GM21723 (cell line): ENCODE data around the gene YKT6.
"Not testable (repeated sequence)": the region's sequence is repeated elsewhere in the genome, so short reads cannot be mapped to it uniquely, and the experiment has no call there.

Source experiments
- ATAC-seq: cut with Tn5 transposase; IDR thresholded peaks from one replicate; pipeline ENCODE4 v1.9.1; 2021; ENCODE audit warnings: mild to moderate bottlenecking, moderate library complexity; ENCODE audit not compliant: unreplicated experiment

The YKT6 gene

DNA sequence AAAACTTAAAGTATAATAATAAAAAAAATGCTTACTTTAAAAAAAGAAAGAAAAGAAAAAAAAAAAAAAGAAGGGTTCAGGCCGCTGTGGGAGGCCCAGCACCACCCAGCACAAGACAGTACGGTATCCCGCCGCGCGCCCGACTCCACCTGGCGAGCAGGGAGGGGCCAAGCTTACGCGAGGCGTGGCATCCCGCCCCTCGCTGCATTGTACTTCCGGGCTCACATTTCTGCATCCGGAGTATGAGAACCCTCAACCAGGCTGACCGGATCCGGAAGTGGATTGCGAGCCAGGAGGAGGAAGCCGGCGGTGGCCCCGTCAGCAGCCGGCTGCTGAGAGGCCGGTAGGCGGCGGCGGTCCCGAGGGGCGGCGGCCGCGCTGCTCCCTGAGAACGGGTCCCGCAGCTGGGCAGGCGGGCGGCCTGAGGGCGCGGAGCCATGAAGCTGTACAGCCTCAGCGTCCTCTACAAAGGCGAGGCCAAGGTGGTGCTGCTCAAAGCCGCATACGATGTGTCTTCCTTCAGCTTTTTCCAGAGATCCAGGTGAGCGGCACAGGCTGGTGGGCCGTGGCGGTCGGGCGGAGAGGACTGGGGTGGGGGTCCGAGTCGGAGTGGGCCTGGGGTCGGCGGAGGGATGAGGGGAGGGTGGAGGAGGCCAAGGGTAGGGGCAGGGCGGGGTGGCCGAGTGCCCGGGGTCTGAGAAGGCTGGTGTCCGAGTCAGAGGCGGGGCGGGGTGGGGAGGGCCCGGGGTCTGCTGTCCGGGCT, at the start of gene YKT6:
Gene YKT6 (plus strand): TSS at position 280 of the 763 bp plus-strand sequence. CDS start 158 bp downstream, at position 438.
- ATAC-seq: peak; percentile 99

DNA sequence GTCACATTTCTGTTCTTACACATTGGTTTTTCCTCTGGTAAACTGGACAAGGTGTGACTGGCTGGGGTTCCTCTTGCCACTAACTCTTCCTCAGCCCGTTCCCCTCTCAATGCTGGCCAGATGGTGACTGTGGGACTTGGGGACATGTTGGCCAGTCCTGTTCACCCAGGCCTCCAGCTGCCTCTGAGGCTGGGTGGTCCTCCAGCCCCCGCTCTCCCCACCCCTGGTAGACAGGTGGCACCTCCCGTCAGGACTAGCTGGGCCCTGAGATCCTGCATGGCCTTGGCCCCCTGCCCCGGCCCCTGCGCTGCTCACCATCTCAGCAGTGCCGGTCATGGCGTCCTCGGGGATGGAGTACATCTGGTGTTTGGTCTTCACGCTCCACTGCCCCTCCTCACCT, 48.8 kb upstream of the YKT6 start:
- no peak for ATAC-seq

DNA sequence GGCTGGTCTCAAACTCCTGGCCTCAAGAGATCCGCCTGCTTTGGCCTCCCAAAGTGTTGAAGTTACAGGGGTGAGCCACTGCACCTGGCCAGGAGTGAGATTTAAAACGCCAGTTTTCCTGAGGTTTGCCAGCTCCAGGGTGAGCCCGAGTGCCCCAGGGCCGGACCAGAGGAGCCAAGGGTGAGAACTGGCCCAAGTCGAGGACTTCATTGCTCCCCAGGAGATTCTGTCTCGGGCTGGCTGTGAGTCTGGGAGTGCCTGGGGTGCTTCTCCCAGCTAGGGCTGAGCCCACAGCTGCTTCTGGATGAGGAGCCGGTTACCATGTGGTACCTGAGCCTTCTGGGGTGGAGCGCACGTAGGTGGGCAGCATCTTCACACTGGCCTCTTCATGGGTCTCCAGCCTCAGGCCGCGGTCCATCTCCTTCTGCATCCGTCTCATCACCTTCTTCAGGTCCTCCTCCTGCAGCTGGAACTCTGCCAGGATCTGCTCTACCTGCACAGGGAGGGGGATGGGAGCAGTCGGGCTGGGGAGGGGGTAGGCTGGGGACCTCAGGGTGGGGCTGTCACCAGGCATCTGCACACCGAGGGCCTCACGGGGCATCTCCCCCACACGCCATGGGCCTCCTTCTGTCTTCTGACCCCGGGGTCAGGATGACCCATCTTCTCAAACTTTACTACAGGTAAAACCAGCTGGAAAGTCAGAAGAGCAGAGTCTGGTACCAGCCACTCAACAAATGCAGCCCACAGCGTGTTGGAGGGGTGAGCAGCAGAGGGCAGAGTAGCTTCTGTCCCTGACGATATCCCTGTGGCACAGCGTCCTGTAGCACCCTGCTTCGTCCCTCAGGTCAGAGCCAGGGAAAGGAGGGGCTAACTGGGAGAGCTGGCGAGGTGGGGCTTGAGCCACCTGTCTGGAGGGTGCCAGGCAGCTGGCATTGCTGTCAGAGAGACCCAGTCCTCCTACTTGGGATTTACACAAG, 47.5 kb upstream of the YKT6 start:
- no peak for ATAC-seq

DNA sequence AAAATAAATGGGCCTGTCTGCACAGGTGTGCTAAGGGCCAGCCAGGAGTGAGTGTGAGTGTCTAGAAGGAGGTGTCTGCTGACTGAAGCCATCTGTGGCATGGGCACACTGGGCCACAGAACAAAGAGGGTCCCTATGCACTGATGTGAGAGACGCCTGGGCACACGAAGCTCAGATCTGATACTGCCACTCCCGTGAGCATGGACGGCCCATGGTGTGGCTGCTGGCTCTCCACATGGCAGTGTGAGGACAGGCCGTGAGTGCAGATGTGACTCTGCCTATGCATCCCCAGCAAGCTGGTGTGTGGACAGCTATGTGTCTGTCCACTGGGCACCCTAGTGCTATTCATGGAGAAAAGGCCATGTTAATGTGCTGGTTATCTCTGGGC, 46.8 kb upstream of the YKT6 start:
- ATAC-seq: no peak

DNA sequence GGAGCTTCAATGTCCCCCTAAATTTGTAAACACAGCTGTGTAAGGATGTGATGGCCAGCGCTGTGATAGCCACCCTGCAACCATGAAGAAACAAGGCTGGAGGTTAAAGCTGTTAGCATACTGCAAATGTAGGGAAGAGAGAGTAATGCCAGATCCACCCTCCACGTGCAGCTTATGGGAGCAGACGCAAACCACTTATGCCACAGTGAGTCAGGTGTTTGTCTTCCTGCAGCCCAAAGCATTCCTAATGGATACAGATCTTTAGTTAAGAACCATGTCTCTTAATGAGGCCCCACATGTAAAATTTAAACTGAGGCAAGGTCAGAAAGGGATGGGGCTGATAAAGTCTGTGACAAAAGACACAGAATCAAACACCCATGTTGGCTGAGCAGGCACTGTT, 46.1 kb upstream of the YKT6 start:
- ATAC-seq: no peak

DNA sequence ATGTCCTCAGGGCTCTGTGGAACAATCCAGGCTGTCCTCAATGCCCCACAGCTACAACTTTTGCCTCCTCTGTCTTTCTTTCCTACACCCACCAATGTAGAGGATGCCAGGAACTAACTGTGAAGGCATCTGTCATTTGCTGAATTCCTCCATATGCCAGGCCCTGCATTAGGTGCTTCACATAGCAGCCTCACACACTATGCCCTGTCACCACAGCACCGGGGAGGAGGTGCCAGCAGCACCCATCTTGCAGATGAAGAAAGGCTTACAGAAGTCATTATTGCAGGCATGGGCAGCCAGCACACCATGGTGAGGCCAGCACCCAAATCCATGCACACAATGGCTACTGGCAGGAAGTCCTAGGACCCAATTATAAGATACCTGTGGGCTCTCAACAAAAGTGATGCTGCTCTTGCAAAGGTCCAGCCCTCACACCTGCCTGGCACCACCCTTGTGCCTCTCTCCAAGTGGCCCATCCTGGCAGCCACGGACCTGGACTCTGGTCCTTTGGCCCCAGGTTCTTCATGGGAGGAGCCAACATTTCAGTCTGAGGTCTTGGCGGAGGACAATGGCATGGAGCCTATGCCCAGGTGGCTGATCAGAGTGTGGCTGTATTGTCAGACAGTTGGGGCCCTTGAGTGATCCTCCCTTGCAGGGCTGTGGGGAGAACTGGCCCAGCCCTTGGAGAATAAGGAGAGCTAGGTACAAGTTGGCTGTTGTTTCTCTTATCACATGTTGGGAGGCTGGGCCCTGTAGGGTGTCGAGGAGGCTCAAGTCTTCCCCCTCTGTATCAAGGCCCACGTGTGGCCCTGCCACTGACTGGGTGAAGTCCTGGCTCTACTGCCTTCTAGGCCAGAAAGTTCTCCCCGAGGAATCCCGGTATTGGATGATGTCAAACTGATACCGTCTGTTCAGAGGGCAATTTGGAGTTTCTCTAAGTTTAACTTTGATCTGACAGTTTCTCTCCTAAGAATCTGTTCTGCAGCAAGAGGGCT, 45.3 kb upstream of the YKT6 start:
- ATAC-seq: no peak

DNA sequence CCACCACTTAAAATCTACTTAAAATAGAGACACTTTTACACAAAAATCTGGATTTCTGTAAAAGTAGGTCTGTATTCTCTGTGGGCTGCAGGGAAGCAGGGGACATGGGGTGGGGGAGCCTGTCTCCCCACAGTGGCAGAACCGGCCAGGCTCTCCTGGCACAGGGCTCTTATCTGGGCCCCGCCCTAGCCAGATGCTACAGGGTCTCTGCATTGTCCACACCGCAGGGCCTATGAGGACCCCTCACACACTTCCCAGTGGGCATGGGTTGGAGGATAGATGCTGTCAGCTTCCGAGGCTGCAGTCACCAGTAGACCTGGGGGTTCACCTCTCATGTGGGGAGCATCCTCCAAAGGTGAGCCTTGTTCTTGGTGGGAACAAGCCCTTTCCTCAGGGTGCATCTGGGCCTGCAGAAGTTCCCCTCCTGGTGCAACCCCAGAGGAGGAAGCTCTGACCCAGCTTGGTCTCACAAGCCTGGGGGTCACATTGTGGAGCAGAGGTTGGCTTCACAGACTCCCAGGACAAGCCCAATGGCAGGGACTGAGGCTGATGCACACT, 44.2 kb upstream of the YKT6 start:
- ATAC-seq: no peak

DNA sequence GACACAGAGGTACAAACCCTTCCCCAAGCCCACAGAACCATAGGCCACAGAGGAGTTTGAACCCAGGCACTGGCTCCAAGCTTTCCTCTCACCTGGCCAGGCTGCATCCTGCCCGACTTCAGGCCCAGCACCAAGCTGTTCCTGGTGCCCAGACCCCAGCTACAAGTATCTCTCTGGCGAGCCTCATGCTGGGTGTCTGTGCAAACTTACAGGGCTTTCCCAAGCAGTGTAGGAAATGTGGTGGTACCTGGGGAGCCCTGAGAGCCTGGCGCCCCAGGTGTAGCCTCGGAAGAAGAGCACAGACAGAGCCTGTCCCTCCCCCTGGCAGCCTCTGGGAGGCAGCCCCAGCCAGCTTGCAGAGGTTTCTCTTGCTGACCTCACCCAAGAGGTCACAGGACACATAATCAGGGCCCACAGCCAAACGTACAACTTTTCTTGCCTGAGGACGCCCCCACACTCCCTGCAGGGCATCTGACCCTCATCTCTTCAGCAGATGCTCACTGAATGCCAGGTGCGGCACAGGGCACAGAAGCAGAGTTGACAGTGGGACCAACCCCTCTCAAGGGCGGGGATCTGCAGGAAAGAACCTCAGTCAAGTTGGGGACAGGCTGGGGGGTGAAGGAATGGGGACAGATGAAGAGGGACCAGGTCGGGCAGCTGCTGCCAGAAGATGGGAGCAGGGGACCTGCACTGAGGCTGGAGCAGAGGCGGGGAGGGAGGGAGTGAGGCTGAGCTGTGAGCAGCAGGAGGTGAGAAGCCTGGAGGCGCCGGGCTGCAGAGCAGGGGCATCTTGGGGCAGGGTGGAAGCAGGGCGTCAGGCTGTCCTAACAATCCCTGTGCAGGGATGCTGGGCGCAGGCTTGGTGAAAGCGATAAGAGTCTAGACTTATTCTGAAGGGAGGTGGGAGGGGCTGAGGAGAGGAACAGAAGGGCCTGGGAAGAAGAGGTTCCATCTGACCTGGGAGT, 43.4 kb upstream of the YKT6 start:
- no peak for ATAC-seq

DNA sequence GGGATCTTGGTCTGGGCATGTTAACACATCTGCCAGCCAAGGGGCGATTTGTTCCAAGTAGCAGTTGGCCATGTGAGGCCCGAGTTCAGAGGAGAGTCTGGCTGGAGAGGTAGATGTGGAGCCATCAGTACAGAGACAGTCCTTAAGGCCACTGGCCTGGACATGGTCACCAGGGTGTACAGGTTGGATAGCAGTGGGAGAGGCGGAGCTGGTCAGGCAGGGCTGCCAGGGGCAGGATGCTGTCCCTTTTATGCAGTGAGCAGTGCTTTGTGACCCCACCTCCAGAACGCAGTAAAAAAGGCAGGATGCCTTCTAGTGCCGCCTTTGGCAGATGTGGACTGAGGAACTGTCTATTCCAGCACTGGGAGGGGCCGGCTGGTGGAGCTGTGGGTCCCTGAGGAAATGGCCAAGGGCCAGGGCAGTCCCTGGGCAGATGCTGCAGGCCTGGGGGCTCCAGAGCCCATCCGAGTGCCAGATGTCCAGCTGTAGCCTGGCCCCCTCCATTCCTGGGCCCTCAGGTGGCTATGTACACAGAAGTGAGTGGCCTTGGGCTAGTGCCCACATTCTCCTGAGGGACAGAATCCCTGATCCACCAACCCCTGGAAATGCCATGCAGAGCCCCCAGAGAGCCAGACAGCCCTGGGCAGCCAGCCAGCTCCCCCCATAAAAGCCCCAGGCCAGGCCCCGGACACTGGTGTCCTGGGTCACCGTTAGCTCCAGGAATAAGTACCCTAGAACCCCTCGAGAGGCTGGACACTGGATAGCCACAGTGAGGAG, 42.5 kb upstream of the YKT6 start:
- no peak for ATAC-seq

DNA sequence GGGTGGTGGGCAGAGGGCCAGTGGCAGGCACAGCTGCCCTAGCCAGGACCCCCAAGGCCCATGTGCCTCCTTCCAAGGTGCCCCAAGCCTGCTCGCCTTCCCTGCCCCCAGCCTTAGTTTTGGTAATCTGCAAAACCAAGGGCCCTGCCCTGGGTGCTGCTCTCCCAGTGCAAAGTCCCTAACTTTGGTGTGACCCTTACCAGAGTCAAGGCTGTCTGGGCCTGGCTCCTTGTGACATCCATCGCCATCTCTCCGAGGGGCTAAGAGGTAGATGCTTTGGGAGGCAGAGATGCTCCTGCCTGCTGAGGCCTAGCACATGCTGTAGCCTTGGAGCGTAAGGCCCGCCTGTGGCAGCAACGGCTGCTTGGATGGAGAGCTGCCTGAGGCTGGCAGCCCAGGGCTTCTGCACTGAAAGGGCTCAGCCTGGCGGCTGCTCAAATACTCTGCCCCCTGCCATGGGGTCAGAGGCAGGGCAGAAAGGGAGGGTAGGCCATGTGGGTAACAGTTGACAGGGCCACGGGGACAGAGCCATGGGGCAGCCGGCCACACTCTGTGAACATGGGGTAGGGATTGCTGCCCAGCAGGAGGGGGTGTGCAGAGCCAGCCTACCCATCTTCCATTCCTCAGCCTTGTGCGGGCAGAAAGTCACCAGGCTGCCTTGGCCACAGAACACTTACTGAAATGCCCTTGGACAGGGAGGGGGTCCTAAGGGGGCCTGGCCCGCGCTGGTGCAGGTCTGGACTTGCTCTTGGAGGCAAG, 41.7 kb upstream of the YKT6 start:
- ATAC-seq: no peak

DNA sequence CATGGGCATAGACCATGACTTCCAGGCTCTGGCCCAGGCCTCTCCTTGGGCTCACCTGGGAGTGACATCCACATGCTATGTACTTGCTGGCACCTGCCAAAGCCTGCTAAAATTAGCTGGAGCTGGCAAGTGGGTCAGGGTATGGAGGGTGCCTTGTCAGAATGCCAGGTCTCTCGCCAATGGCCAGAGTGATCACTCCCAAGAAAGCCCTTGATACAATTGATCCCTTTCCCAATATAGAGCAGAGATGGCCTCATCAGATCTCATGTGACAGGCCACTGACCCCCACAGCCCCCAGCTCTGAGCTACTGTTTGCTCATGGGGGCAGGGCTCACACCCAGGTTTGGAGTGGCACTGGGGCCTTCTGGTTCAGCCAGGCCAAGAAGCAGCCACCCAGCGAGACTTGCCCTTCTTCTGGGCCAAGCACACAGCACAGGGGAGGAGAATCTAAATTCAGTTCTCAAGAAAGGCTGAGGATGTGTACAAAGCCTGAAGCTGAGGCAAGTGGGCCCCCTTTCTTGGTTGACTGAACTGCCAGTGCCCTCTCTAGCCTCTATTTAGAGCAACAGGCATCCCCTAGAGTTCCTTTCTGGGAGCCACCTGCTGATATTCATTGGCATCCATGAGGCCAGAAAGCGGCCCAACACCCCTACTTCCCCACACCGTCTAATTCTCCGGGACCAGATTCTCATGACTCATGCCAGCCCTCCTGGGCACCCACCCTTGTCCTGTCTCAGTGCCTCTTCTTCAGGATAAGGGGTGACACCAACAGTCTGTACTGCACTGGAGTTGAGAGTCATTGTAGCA, 40.8 kb upstream of the YKT6 start:
- ATAC-seq: no peak

DNA sequence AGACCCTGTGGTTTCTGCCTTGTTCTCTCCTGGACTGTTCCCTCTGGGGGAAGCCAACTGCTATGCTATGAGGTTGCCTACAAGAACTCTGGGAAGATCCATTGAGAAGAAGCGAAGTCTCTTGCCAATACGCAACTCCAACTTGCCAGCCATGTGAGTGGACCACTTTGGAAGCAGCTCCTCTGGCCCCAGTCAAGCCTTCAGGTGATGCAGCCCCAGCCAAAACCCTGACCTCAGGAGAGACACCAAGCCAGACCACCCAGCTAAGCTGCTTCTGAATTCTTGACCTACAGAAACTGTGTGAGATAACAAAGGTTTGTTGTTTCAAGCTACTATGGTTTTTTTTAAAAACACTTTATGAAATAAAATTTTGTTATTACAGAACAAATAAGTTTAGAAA, 39.4 kb upstream of the YKT6 start:
- ATAC-seq: no peak

DNA sequence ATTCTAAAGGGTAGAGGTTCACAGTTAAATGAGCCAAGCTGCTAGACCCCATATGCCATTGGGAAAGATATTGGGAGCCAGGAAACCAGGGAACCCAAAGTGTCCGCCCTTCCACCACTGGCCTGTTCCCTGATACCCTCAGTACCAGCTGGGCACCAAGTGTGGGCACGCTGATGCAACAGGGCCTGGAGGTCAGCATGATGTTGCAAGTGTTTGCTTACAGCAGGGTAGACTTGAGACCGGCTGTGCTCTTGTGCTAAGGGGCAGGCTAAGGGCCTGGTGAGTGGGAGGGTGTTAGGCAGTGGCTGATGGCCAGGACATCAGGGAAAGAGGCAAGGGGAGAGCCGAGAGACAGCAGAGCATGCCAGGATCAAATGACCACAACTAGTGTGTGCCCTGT, 38.6 kb upstream of the YKT6 start:
- no peak for ATAC-seq

DNA sequence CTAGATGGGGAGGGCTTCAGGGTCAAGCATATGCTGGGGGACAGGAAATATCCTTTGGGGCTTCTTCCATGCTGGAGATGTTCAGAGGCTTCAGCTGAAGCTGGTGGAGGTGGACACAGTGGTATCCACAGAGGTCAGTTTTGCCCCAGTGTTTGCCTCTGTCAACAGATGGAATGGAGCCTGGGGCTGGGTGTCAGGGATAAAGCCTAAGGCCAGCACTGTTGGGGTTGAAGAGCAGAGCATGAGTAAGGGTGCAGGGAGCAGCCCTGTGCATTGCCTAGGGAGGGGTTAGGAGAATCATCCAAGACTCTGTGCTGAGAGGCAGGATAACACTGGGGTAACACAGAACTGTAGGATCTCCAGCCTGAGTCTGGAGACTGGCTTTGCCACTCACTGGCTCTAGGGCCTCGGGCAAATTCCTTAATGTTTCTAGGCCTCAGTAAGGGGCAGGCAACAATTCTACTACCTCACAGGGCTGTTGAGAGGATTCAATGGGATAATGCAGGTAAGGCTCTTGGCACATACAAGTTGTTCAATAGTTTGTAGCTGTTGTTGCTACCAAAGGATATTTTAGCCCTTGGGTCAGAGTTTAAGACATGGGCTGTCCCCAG, 37.9 kb upstream of the YKT6 start:
- ATAC-seq: no peak

DNA sequence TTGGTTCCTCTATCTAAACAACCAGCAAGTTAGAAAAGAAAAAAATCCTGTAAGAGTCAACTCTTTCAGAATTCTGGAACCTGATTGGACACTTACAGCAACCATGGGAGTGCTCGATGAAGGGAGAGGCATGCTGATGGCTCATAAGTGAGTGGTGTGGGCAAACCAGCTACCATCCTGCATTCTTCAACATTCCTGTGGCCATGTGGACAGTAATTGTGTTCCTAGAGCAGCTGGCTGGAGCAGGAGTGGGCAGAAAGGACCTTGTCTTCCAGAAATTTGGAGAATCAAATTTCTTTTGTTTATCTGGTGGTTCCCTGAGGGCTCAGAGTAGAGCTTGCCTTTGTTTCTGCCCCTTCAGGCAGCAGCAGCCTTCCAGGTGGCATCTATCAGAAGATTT, 37.2 kb upstream of the YKT6 start:
- no peak for ATAC-seq

DNA sequence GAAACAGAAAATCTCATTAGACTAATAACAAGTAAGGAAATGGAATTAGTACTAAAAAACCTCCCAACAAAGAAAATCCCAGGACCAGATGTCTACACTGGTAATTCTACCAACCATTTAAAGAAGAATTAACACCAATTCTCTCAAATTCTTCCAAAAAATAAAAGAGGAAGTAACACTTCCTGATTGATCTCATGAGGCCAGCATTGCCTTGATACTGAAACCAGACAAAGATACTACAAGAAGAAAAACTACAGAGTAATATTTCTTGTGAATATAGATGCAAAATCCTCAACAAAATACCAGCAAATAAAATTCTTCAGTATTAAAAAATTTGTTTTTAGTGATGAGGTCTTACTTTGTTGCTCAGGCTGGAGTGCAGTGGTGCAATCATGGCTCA, 32.9 kb upstream of the YKT6 start:
- ATAC-seq: no peak

DNA sequence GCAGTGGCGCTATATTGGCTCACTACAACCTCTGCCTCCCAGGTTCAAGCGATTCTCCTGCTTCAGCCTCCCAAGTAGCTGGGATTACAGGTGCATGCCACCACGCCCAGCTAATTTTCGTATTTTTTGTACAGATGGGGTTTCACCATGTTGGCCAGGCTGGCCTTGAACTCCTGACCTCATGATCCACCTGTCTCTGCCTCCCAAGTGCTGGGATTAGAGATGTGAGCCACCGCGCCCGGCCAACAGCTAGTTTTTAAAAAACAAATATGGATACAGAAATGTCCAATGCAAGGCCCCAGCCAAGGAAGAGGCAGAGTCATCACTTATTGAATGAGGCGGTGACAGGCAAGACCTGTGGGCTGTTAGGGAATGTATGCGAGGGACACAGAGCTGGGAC, 28.9 kb upstream of the YKT6 start:
- not testable (repeated sequence) for ATAC-seq
